Brain pericyte (primary cell): ENCODE data around the gene CARD9.
"Not testable (repeated sequence)": the region's sequence is repeated elsewhere in the genome, so short reads cannot be mapped to it uniquely, and the experiment has no call there.

Source experiments
- DNase-seq: peaks from one replicate; pipeline ENCODE4 v3.0.0-alpha.2; 2012; ENCODE audit warnings: low read depth, low spot score

The CARD9 gene, protein sequence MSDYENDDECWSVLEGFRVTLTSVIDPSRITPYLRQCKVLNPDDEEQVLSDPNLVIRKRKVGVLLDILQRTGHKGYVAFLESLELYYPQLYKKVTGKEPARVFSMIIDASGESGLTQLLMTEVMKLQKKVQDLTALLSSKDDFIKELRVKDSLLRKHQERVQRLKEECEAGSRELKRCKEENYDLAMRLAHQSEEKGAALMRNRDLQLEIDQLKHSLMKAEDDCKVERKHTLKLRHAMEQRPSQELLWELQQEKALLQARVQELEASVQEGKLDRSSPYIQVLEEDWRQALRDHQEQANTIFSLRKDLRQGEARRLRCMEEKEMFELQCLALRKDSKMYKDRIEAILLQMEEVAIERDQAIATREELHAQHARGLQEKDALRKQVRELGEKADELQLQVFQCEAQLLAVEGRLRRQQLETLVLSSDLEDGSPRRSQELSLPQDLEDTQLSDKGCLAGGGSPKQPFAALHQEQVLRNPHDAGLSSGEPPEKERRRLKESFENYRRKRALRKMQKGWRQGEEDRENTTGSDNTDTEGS

DNA sequence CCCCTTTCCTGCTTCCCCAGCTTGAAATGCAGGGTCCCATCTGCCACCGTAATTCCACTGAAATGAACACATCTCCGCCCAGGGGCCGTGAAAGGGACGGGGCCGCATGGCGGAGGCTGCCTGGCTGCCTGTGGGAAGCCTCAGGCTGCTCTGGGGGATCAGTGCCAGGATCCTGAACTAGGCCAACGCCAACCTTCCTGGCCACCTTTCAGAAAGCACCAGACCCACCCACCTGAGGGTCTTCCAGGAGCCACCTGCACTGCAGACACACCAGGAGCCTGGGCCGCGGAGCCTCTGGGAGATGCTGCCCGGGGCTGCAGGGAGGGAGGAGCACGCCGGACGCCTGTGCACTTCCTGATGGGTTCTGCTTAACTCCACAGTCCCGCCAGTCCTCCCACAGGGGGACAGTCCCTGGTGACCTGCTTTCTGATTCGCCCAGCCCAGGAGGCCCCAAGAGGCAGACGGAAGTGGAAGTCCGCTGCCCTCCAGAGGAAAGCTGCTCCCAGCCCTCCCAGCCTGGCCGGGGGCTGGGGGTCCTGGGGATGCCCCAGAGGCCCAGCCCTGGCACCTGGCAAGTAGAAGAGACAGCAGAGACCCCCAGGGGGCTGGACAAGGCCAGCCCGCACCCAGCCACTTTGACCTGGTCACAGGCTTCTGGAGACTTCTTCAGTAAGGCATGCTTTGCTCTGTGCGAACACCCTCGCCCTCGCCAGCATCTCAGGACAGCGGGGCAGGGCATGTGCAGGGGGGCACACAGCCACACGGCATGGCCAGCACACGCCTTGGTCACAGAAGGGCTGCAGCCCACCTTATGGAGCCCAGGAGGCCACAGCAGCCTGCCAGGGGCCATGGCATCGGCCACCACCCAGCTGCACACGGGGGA, at the start of gene CARD9:
CARD9 (minus strand) TSS at position 370 of the 883 bp plus-strand sequence. CDS start 1,591 bp downstream, outside the sequence.
- no peak for DNase-seq

- no peak for DNase-seq
These were observed 49.4 kb upstream of the CARD9 start for GRCh38 chr9:136422876-136423275.

GRCh38 chr9:136421791-136422190, 48.3 kb upstream of the CARD9 start:
- no peak for DNase-seq

DNA sequence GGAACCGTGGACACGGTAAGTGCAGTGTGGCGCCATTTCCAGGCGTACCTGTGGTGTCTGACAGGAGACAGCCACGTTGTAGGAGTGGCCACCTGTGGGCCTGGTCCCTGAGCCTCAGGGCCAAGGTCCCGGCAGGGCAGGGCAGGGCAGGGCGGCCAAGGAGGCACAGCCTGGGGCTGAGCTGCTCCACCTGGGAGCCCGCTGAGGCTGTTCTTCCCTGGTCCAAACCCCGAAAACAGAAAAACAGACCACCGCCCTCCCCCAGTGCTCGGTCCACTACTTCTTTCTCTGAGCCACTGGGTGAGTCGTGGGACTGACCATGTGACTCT, 45.6 kb upstream of the CARD9 start:
- no peak for DNase-seq

DNA sequence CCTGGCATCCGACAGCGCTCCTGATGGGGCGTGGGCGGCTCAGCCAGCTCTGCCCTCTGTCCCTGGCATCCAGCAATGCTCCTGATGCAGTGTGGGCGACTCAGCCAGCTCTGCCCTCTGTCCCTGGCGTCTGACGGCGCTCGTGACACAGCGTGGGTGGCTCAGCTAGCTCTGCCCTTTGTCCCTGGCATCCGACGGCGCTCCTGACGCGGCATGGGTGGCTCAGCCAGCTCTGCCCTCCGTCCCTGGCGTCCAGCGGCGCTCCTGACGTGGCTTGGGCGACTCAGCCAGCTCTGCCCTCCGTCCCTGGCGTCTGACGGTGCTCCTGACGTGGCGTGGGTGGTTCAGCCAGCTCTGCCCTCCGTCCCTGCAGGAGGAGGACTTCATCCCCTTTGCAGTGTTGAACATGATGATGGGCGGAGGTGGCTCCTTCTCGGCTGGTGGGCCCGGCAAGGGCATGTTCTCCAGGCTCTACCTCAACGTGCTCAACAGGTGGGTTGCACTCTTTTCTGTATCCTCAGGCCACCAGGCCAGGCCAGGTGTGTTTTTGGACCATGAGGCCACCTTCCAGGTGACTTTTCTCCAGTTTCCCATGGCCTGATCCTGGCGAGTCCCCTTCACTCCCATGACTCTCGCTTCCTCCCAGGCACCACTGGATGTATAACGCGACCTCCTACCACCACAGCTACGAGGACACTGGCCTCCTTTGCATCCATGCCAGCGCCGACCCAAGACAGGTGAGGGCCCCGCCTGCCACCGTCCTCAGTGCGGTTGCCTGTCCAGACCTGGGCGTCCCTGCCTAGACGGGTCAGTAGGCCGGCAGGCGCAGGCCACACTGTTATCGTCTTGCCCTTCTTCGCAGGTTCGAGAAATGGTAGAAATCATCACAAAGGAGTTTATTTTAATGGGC, 45.0 kb upstream of the CARD9 start:
- no peak for DNase-seq

DNA sequence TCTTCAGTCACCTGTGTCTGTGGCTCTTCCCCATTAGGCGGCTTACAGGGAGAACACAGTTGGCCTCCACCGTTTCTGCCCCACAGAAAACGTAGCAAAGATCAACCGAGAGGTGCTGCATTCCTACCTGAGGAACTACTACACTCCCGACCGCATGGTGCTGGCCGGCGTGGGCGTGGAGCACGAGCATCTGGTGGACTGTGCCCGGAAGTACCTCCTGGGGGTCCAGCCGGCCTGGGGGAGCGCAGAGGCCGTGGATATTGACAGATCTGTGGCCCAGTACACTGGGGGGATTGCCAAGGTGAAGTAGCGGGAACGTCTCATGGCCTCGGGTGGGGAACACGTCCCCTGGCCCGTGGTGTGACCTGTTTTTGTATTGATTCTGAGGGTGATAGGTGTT, 43.4 kb upstream of the CARD9 start:
- no peak for DNase-seq

GRCh38 chr9:136416427-136416826, 43.0 kb upstream of the CARD9 start:
- no peak for DNase-seq

DNA sequence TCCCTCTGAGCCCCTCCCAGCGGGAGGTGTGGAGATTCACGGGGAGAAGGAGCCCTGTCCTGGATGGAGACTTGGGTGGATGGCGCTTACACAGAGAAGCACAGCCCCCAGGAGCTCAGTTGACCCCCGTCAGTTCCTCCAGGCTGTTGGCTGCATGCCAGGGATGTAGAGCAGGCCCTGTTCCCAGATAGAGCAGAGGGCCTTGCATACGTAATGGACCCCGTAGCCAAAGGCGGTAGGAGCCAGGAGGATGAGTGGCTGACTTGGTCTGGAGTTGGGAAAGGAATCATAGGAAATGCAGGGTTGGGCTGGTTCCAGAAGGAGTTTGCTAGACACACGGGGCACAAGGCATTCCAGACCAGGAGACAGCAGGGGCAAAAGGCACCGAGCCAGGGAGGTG, 39.5 kb upstream of the CARD9 start:
- DNase-seq: no peak

DNA sequence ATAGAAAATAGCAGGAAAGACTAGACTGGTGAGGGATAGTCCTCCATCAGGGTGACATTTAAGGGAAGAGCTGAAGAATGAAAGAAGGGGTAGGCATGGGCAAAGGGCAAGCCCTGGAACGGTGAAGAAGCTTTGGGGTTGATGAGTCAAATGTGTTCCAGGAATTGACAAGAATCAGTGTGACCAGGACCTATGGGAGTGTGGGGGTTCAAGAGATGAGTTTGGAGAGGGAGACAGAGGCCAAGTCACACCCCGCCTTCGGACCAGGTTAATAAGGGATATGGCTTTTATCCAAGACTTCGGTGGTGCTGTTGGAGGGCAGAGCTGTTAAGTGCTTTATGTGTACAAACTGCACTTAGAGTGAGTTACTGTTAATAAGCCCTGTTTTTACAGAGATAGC, 37.9 kb upstream of the CARD9 start:
- DNase-seq: no peak

- DNase-seq: peak; percentile 33
These were observed 37.2 kb upstream of the CARD9 start, which contains the start of the genes ENTR1 and PMPCA for GRCh38 chr9:136410500-136411287. Gene ENTR1, minus strand, starts transcription at chr9:136410614. Its CDS starts 217 bp downstream, at chr9:136410397. Gene PMPCA, plus strand, starts transcription at chr9:136410658. Its CDS starts 11 bp downstream, at chr9:136410669.

GRCh38 chr9:136409557-136410455, 36.3 kb upstream of the CARD9 start:
- DNase-seq: no peak

DNA sequence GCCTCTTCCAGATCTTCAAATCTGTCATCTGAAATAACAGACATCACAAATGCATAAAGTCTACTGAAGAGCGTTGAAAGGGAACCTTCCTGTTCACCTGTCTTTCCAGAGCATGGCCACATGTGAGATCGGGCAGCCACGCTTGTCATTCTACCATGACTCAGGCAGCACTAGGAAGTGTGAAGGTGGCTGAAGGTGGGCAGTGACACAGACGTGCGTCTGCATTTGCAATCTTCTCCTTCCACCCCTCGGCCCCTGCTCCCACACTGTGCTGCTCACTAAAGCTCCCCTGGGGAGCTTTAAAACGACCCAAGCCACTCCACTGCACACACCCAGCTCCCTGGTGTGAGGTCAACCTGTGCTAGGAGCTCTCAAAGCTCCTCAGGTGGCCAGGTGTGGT, 34.4 kb upstream of the CARD9 start:
- no peak for DNase-seq

- DNase-seq: not testable (repeated sequence)
These were observed 33.6 kb upstream of the CARD9 start for GRCh38 chr9:136407061-136407460.

- not testable (repeated sequence) for DNase-seq
These were observed 32.4 kb upstream of the CARD9 start for GRCh38 chr9:136405904-136406303.

GRCh38 chr9:136405481-136405880, 32.0 kb upstream of the CARD9 start:
- DNase-seq: no peak

- no peak for DNase-seq
These were observed 31.3 kb upstream of the CARD9 start for GRCh38 chr9:136404801-136405136.

GRCh38 chr9:136403915-136404800, 30.7 kb upstream of the CARD9 start:
- no peak for DNase-seq

GRCh38 chr9:136403538-136403914, 30.1 kb upstream of the CARD9 start:
- no peak for DNase-seq

GRCh38 chr9:136402067-136402466, 28.6 kb upstream of the CARD9 start:
- no peak for DNase-seq
